Activated T-helper 1 cell treated with anti-CD3 and anti-CD28 coated beads, Interleukin-12 subunit alpha, Interleukin-12 subunit beta, Interleukin-2, Interleukin-4 antibody, amounts not matched to agents 30 ng/mL and 10 ng/mL and 1 ng/mL, durations not matched to agents 14 hours and 24 hours and 36 hours (primary cell): ENCODE data around the gene CDKN2A. TPM values are rescaled to one million over a fixed set of nuclear protein-coding genes. Genes with fewer than 3 reads are reported as not detected.
A peak's percentile ranks its signal among the peaks of the same experiment; 100 is the strongest.

Experiments used
- DNase-seq: peaks from one replicate; pipeline ENCODE4 v3.0.0; 2021; ENCODE audit warnings: low spot score
- H3K27ac Mint-ChIP-seq: one replicate; pipeline ENCODE4 v1.8.0; 2021; ENCODE audit warnings: mild to moderate bottlenecking, mixed read lengths
- H3K27me3 Mint-ChIP-seq: one replicate; pipeline ENCODE4 v1.8.0; 2022; ENCODE audit warnings: mild to moderate bottlenecking, moderate library complexity, mixed read lengths; ENCODE audit not compliant: insufficient read depth
- H3K36me3 Mint-ChIP-seq: one replicate; pipeline ENCODE4 v1.8.0; 2021; ENCODE audit warnings: low read depth, mixed read lengths
- H3K4me1 Mint-ChIP-seq: one replicate; pipeline ENCODE4 v1.8.0; 2021; ENCODE audit warnings: low read depth, mixed read lengths
- H3K4me3 Mint-ChIP-seq: one replicate; pipeline ENCODE4 v1.8.0; 2021; ENCODE audit warnings: mild to moderate bottlenecking, moderate library complexity, mixed read lengths
- H3K9me3 Mint-ChIP-seq: one replicate; pipeline ENCODE4 v1.8.0; 2021; ENCODE audit warnings: mixed read lengths
- intact Hi-C: fragments of 100-400 bp; cut with micrococcal nuclease; formaldehyde crosslinking; loops from one replicate; pipeline ENCODE4 v1.15.1; 2024
- total RNA-seq: library from RNA; stranded (reverse); gene quantifications from 2 replicates; pipeline ENCODE4 v1.2.3, GENCODE V29; 2022

The CDKN2A gene
- total RNA-seq, 1 donor from 2014 or later = 5.0 TPM

DNA sequence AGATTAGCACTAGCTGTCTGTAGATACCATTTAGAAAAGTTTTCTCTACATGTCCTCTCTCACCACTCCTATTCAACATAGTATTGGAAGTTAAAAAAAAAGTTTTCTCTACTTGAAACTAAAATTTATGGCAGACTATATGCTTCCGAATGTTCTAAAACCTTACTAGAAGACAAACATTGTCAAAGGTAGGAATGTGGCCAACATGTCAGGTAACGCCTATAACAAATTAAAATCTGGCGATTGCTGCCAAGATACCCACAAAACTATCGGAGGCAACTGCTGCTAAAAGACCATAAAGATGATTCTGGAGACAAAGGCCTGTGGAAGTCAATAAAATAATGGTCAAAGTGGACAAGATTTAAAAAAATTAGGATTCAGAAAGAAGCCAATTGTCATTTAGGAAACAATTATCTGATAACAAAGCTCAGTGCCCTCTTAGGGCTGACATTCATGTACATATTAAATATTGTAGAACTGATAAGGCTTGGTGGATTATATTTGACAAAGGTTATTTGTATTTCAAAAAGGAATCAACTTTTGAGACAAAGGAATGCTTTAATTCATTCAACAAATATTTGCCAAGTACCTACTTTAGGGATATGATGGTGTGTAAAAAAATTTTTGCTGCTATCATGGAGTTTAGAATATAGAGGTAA lies 52.7 kb downstream of the CDKN2A start:
- no peaks in the 10 kb centered on the region for H3K4me1 Mint-ChIP-seq
- DNase-seq = no peak
- H3K27me3 Mint-ChIP-seq = peaks cover 18% of the 10 kb centered on the region
- H3K4me3 Mint-ChIP-seq = no peak overlapping the region
- no peaks in the 10 kb centered on the region for H3K36me3 Mint-ChIP-seq
- intact Hi-C loops = no loop called here
- H3K9me3 Mint-ChIP-seq = no peaks in the 10 kb centered on the region
- H3K27ac Mint-ChIP-seq = no peak overlapping the region

GRCh38 chr9:21936161-21936560 lies 58.0 kb downstream of the CDKN2A start:
- H3K27ac Mint-ChIP-seq = no peak overlapping the region
- no peaks in the 10 kb centered on the region for H3K4me1 Mint-ChIP-seq
- H3K9me3 Mint-ChIP-seq = no peaks in the 10 kb centered on the region
- no peaks in the 10 kb centered on the region for H3K36me3 Mint-ChIP-seq
- DNase-seq = no peak
- peaks cover 2% of the 10 kb centered on the region for H3K27me3 Mint-ChIP-seq
- no peak overlapping the region for H3K4me3 Mint-ChIP-seq
- intact Hi-C loops = no loop called here

- Mint-ChIP-seq H3K27ac (no peak overlapping the region), H3K4me1 (no peaks in the 10 kb centered on the region), H3K27me3 (peaks cover 2% of the 10 kb centered on the region), H3K4me3 (no peak overlapping the region), H3K9me3 (no peaks in the 10 kb centered on the region), H3K36me3 (no peaks in the 10 kb centered on the region)
- DNase-seq = no peak
- intact Hi-C loops = no loop called here
Observed at GRCh38 chr9:21935631-21936030, 58.6 kb downstream of the CDKN2A start.

GRCh38 chr9:21933865-21934264 lies 60.3 kb downstream of the CDKN2A start:
- Mint-ChIP-seq H3K4me1 (no peaks in the 10 kb centered on the region), H3K4me3 (no peak overlapping the region), H3K9me3 (no peaks in the 10 kb centered on the region), H3K27ac (no peak overlapping the region), H3K36me3 (peaks cover 2% of the 10 kb centered on the region), H3K27me3 (no peaks in the 10 kb centered on the region)
- intact Hi-C loops = no loop called here
- DNase-seq = no peak

GRCh38 chr9:21933281-21933680 lies 60.9 kb downstream of the CDKN2A start:
- H3K27me3 Mint-ChIP-seq = no peaks in the 10 kb centered on the region
- H3K4me3 Mint-ChIP-seq = no peak overlapping the region
- no peak overlapping the region for H3K27ac Mint-ChIP-seq
- no peaks in the 10 kb centered on the region for H3K9me3 Mint-ChIP-seq
- peaks cover 2% of the 10 kb centered on the region for H3K36me3 Mint-ChIP-seq
- DNase-seq = no peak
- H3K4me1 Mint-ChIP-seq = no peaks in the 10 kb centered on the region
- intact Hi-C loops = no loop called here

DNA sequence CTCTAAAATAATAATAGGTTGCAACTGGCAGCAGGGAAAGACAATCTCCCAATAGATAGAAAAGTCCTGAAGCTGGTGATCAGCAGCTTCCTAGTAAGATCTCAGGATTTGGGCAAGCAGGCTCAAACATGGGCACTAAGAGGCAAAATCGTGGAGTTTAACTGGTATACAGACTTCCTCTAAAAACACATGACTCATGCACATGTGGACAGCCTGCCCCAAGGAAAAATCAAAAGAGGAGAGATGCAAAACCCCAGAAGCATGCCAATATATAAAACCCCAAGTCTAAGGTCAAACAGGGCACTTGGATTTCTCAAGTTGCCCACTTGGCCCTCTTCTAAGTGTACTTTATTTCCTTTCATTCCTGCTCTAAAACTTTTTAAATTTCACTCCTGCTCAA lies 62.8 kb downstream of the CDKN2A start:
- intact Hi-C loops = no loop called here
- H3K36me3 Mint-ChIP-seq = peaks cover 2% of the 10 kb centered on the region
- no peak overlapping the region for H3K27ac Mint-ChIP-seq
- no peak for DNase-seq
- H3K27me3 Mint-ChIP-seq = no peaks in the 10 kb centered on the region
- H3K4me1 Mint-ChIP-seq = no peaks in the 10 kb centered on the region
- no peaks in the 10 kb centered on the region for H3K9me3 Mint-ChIP-seq
- no peak overlapping the region for H3K4me3 Mint-ChIP-seq

GRCh38 chr9:21927752-21928151 lies 66.4 kb downstream of the CDKN2A start:
- DNase-seq = no peak
- no peak overlapping the region for H3K4me3 Mint-ChIP-seq
- no peaks in the 10 kb centered on the region for H3K9me3 Mint-ChIP-seq
- H3K4me1 Mint-ChIP-seq = peaks cover 8% of the 10 kb centered on the region
- no peaks in the 10 kb centered on the region for H3K27me3 Mint-ChIP-seq
- no peak overlapping the region for H3K27ac Mint-ChIP-seq
- H3K36me3 Mint-ChIP-seq = peaks cover 2% of the 10 kb centered on the region
- intact Hi-C loops = no loop called here

DNA sequence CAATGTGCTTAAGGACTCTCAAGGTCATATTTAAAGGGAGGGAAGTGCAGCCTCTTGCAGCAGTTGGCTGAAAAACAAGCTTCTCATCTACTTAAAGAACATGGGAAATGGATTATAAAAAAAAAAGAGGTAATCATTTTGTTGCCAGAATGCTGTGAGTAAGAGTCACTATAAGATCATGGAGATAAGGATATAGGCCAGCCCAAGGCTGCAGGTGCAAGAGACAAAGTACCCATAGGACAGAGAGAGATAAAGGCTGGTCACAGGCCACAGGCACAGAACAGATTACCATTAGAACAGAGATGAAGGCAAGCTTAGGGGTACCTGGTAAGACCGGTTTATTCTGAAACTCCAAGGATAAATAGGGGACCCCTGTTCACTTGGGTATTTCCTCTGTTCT lies 70.5 kb downstream of the CDKN2A start:
- Mint-ChIP-seq H3K4me3 (no peak overlapping the region), H3K27ac (no peak overlapping the region), H3K9me3 (peaks cover 1% of the 10 kb centered on the region), H3K4me1 (peaks cover 34% of the 10 kb centered on the region), H3K36me3 (peaks cover 2% of the 10 kb centered on the region), H3K27me3 (no peaks in the 10 kb centered on the region)
- DNase-seq = no peak
- intact Hi-C loops = no loop called here

GRCh38 chr9:21919377-21920362 lies 74.5 kb downstream of the CDKN2A start:
- Mint-ChIP-seq H3K27me3 (no peaks in the 10 kb centered on the region), H3K27ac (peak overlapping the region; percentile 76), H3K9me3 (peaks cover 8% of the 10 kb centered on the region), H3K4me1 (peaks cover 34% of the 10 kb centered on the region), H3K36me3 (peaks cover 5% of the 10 kb centered on the region), H3K4me3 (peak overlapping the region; percentile 59)
- intact Hi-C loops = loop anchor here (1.0 to 2.0 kb wide), 2 partner anchors 46 to 87 kb away; no protein-coding TSS in a partner anchor
- peak; percentile 21 for DNase-seq

Other genes with a start within 250 kb of the CDKN2A start
- 55.5 and 62.2 TPM in 2 replicates for gene MTAP, start 191.8 kb downstream of the CDKN2A start, total RNA-seq
- gene CDKN2B-AS1, start 399 bp upstream of the CDKN2A start, total RNA-seq = 1.2 and 1.4 TPM in 2 replicates
- gene CDKN2B, start 14.9 kb upstream of the CDKN2A start, total RNA-seq = 0.73 and 0.76 TPM in 2 replicates